ENCODE measurements around the gene ERP44. TPM values are rescaled to one million over a fixed set of nuclear protein-coding genes. Genes with fewer than 3 reads are reported as not detected.

The ERP44 gene
- total RNA-seq, 1 experiment from 2014 or later, result 9.4 TPM

GRCh38 chr9:99971410-99971809 lies 127.4 kb downstream of the ERP44 start:
- no peaks in the 10 kb centered on the region for H3K9me3 ChIP-seq (ENCODE audit: control insufficient read depth in 1 of 2, insufficient read depth in 1 of 2, low read depth in 1 of 2, low read length in 2 of 2)
- BruUV-seq (replicated peaks), result no TSS peak
- intact Hi-C loops (cut with micrococcal nuclease), result no loop called here
- no peak overlapping the region for H2AFZ ChIP-seq (ENCODE audit: low read depth, low read length, poor library complexity, severe bottlenecking)
- no peaks in the 10 kb centered on the region for H3K27me3 ChIP-seq (ENCODE audit: insufficient read depth, low read length)
- H3K36me3 ChIP-seq (ENCODE audit: control insufficient read depth in 1 of 2, insufficient read depth in 2 of 2, low read length in 2 of 2), result no peaks in the 10 kb centered on the region
- H3K4me2 ChIP-seq (ENCODE audit: low read length), result no peak overlapping the region
- no peaks in the 10 kb centered on the region for H4K20me1 ChIP-seq (ENCODE audit: insufficient read depth)
- H3K9me2 ChIP-seq (ENCODE audit: insufficient read depth), result no peaks in the 10 kb centered on the region
- ATAC-seq, result no peak
- H3K4me1 ChIP-seq (ENCODE audit: control insufficient read depth in 1 of 2, insufficient read depth in 2 of 2, low read length in 2 of 2), result peaks cover 8 to 11% of the 10 kb centered on the region in 2 experiments
- H3K9ac ChIP-seq (ENCODE audit: low read length), result no peak overlapping the region
- DNase-seq (ENCODE audit: low read depth, low spot score), result no peak
- TF ChIP-seq ELF1 (IDR thresholded peaks at IDR 0.05; ENCODE audit: borderline replicate concordance, low read depth), result no peak
- no peak for TF ChIP-seq TCF7L2 (IDR thresholded peaks at IDR 0.05; ENCODE audit: borderline replicate concordance, extremely low read depth, insufficient read depth, insufficient read length)
- no peak for TF ChIP-seq SP1 (IDR thresholded peaks at IDR 0.05; ENCODE audit: low read depth)
- no peak for TF ChIP-seq SRF (IDR thresholded peaks at IDR 0.05; ENCODE audit: low read depth)
- no peak for TF ChIP-seq MAX (IDR thresholded peaks at IDR 0.05)
- TF ChIP-seq, protein P1, sequence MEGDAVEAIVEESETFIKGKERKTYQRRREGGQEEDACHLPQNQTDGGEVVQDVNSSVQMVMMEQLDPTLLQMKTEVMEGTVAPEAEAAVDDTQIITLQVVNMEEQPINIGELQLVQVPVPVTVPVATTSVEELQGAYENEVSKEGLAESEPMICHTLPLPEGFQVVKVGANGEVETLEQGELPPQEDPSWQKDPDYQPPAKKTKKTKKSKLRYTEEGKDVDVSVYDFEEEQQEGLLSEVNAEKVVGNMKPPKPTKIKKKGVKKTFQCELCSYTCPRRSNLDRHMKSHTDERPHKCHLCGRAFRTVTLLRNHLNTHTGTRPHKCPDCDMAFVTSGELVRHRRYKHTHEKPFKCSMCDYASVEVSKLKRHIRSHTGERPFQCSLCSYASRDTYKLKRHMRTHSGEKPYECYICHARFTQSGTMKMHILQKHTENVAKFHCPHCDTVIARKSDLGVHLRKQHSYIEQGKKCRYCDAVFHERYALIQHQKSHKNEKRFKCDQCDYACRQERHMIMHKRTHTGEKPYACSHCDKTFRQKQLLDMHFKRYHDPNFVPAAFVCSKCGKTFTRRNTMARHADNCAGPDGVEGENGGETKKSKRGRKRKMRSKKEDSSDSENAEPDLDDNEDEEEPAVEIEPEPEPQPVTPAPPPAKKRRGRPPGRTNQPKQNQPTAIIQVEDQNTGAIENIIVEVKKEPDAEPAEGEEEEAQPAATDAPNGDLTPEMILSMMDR (IDR thresholded peaks at IDR 0.05 in 2 of 3, conservative IDR thresholded peaks at IDR 0.05 in 1 of 3; ENCODE audit: borderline replicate concordance in 1 of 3, insufficient read depth in 1 of 3, low read depth in 2 of 3, low read length in 2 of 3), result no peak
- TF ChIP-seq REST (IDR thresholded peaks at IDR 0.05; ENCODE audit: low read depth), result no peak
- TF ChIP-seq EGR1 (IDR thresholded peaks at IDR 0.05; ENCODE audit: low read depth), result no peak
- TF ChIP-seq FOSL1 (IDR thresholded peaks at IDR 0.05; ENCODE audit: low read depth), result no peak
- TF ChIP-seq POLR2A (IDR thresholded peaks at IDR 0.05; ENCODE audit: borderline replicate concordance, extremely low read depth, insufficient read depth, insufficient read length), result no peak
- TF ChIP-seq RAD21 (IDR thresholded peaks at IDR 0.05; ENCODE audit: low read depth), result no peak
- TF ChIP-seq ZFX (IDR thresholded peaks at IDR 0.05), result no peak
- TF ChIP-seq CBX3 (IDR thresholded peaks at IDR 0.05; ENCODE audit: low read depth), result no peak
- TF ChIP-seq JUND (IDR thresholded peaks at IDR 0.05), result no peak
- TF ChIP-seq, protein P2, sequence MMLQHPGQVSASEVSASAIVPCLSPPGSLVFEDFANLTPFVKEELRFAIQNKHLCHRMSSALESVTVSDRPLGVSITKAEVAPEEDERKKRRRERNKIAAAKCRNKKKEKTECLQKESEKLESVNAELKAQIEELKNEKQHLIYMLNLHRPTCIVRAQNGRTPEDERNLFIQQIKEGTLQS (IDR thresholded peaks at IDR 0.05), result no peak
- TF ChIP-seq ZNF274 (IDR thresholded peaks at IDR 0.05; ENCODE audit: low read depth, low read length), result no peak
- H3K4me3 ChIP-seq (replicated peaks in 1 of 2; ENCODE audit: low read depth in 1 of 2, low read length in 2 of 2), result no peak overlapping the region
- H3K27ac ChIP-seq (ENCODE audit: low read depth, low read length), result no peak overlapping the region
- ChIA-PET POLR2A (no interaction called here), RAD21 (ENCODE audit: low non-redundant PET in 1 of 2, low total read pairs in 2 of 2, uncharacterized antibody in 2 of 2, unreplicated experiment in 2 of 2) (no interaction called here), CTCF (no interaction called here)
- no peaks in the 10 kb centered on the region for H3K79me2 ChIP-seq (ENCODE audit: insufficient read depth, low read length)

Data from HCT116 (cell line).